Gastrocnemius medialis (tissue), 4 donors: ENCODE measurements around the gene C12orf75. TPM values are rescaled to one million over a fixed set of nuclear protein-coding genes. Genes with fewer than 3 reads are reported as not detected.

Experiments
- ATAC-seq, 2 donors: fragments of 150-250 bp; one replicate each; pipeline ENCODE4 v1.9.1; 2016
- DNase-seq, 2 donors: peaks; one replicate each; pipeline ENCODE4 v3.0.0-alpha.2; 2019
- H3K27ac ChIP-seq, 4 donors: fragments of 200-600 bp; sonication (generic); 1 replicate in 1 of 4; 2 replicates in 3 of 4; pipeline ENCODE4 v1.5.1; 2016 to 2018; ENCODE audit warnings: mild to moderate bottlenecking in 2 of 4, moderate library complexity in 1 of 4
- H3K27me3 ChIP-seq, 3 donors: fragments of 200-600 bp; sonication (generic) in 2 of 3; 1 replicate in 1 of 3; 2 replicates in 2 of 3; pipeline versions ENCODE4 v1.5.1 to v1.6.0; 2016 to 2019; ENCODE audit warnings: mild to moderate bottlenecking in 1 of 3, moderate library complexity in 1 of 3
- H3K36me3 ChIP-seq, 2 donors: fragments of 200-600 bp; sonication (generic) in 1 of 2; one replicate each; pipeline ENCODE4 v1.5.1; 2017 to 2018
- H3K4me1 ChIP-seq, 2 donors: fragments of 200-600 bp; sonication (generic) in 1 of 2; one replicate each; pipeline ENCODE4 v1.5.1; 2016 to 2017; ENCODE audit warnings: mild to moderate bottlenecking in 2 of 2
- H3K4me3 ChIP-seq, 4 donors: fragments of 200-600 bp; sonication (generic) in 3 of 4; 1 replicate in 1 of 4; 2 replicates in 3 of 4; pipeline ENCODE4 v1.5.1; 2016 to 2019; ENCODE audit warnings: mild to moderate bottlenecking in 2 of 4
- H3K9me3 ChIP-seq, 3 donors: fragments of 200-600 bp; sonication (generic) in 2 of 3; 1 replicate in 1 of 3; 2 replicates in 2 of 3; pipeline ENCODE4 v1.5.1; 2016 to 2019
- POLR2A ChIP-seq, 2 donors: fragments of 450-650 bp; IDR thresholded peaks; one replicate each; pipeline ENCODE4 v1.6.1; 2017; ENCODE audit warnings: antibody characterized with exemption in 2 of 2, mild to moderate bottlenecking in 2 of 2, moderate library complexity in 2 of 2
- in situ Hi-C, 4 donors: fragments of 200-750 bp; cut with MboI; loops; one replicate each; pipeline versions ENCODE4 v1.15.0 to v1.8.0; 2017; ENCODE audit warnings: low sequenced_read_pairs in 4 of 4
- intact Hi-C: fragments of 100-400 bp; cut with DNase I; formaldehyde crosslinking; loops from one replicate; pipeline ENCODE4 v1.15.1; 2023; ENCODE audit warnings: low total_unique reads
- total RNA-seq, 4 donors: library from RNA; depleted of rRNA; stranded (reverse); fragments of >200 nt; gene quantifications; one replicate each; pipeline versions ENCODE4 v1.1.0 to v1.2.3, GENCODE V29; 2016
- TF ChIP-seq, protein P1 (sequence below), 5 experiments: fragments of 450-650 bp in 3 of 5; fragments of 200-600 bp in 2 of 5; sonication (generic) in 2 of 5; IDR thresholded peaks in 4 of 5; conservative IDR thresholded peaks in 1 of 5; 1 replicate in 4 of 5; 2 replicates in 1 of 5; pipeline ENCODE4 v1.5.1; 2016 to 2019; ENCODE audit warnings: antibody characterized with exemption in 5 of 5, mild to moderate bottlenecking in 3 of 5, moderate library complexity in 3 of 5

The C12orf75 gene
- total RNA-seq, 4 donors from 2014 or later, result 4.3 to 73.0 (median 17.3) TPM

DNA sequence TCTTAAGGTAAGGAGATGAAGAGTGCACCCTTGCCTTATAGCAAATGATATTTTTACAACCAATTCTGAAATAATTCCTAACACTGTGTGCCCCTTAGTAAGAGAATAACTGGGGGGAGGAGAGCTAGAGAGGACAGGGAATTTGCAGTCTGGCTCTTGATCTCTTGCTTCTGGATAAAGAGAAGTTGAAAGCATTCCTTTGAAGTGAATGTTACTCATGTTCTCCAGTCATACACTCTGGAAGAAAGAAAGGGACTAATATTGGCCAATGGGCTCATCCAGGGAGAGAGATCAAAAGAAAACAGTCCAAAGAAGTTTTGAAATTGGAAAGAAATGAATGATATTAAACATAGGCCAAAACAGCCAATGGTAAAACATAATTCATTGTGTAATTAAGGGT, 25.3 kb downstream of the C12orf75 start:
- DNase-seq (no peak), ATAC-seq (no peak)
- no peak for TF ChIP-seq POLR2A (IDR thresholded peaks at IDR 0.05)
- TF ChIP-seq, protein P1, sequence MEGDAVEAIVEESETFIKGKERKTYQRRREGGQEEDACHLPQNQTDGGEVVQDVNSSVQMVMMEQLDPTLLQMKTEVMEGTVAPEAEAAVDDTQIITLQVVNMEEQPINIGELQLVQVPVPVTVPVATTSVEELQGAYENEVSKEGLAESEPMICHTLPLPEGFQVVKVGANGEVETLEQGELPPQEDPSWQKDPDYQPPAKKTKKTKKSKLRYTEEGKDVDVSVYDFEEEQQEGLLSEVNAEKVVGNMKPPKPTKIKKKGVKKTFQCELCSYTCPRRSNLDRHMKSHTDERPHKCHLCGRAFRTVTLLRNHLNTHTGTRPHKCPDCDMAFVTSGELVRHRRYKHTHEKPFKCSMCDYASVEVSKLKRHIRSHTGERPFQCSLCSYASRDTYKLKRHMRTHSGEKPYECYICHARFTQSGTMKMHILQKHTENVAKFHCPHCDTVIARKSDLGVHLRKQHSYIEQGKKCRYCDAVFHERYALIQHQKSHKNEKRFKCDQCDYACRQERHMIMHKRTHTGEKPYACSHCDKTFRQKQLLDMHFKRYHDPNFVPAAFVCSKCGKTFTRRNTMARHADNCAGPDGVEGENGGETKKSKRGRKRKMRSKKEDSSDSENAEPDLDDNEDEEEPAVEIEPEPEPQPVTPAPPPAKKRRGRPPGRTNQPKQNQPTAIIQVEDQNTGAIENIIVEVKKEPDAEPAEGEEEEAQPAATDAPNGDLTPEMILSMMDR (IDR thresholded peaks at IDR 0.05 in 4 of 5, conservative IDR thresholded peaks at IDR 0.05 in 1 of 5), result no peak
- H3K4me1 ChIP-seq, result peaks cover 4 to 20% of the 10 kb centered on the region in 2 donors
- H3K36me3 ChIP-seq, result no peaks in the 10 kb centered on the region
- no peaks in the 10 kb centered on the region for H3K27me3 ChIP-seq
- H3K27ac ChIP-seq, result peak overlapping the region in 2 of 4 donors; percentile 20 to 46
- in situ Hi-C loops, result no loop called here
- H3K4me3 ChIP-seq, result no peak overlapping the region
- H3K9me3 ChIP-seq, result no peaks in the 10 kb centered on the region
- intact Hi-C loops, result no loop called here

DNA sequence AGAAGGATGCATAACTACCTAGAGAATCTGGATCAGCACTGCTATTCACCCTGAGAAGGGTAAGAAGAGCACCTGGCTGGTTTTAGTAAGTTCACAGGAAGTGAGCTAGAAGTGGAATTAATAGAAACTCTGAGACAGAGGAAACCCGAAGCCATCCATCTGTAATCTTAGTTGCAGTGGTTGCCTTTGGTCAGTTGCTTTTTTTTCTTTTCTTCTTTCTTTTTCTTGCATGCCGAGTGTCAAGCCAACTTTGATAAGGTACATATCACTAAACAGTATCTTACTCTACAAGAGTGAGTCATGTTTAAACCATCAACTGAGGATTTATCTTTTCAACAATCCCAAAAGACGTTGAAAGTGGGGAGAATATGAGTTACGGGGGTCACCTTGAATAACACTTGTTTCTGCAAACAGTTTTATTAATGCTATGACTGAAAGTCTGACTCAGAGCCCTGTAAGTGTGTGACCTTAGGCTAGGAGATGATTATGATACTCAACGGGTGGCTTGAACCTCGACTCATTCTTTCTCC, 26.7 kb downstream of the C12orf75 start:
- ATAC-seq (no peak), DNase-seq (no peak)
- no peaks in the 10 kb centered on the region for H3K9me3 ChIP-seq
- no peaks in the 10 kb centered on the region for H3K27me3 ChIP-seq
- no peak for TF ChIP-seq POLR2A (IDR thresholded peaks at IDR 0.05)
- TF ChIP-seq, protein P1 (IDR thresholded peaks at IDR 0.05 in 4 of 5, conservative IDR thresholded peaks at IDR 0.05 in 1 of 5), result no peak
- H3K4me1 ChIP-seq, result peaks cover 4 to 19% of the 10 kb centered on the region in 2 donors
- intact Hi-C loops (no loop called here), in situ Hi-C loops (no loop called here)
- no peaks in the 10 kb centered on the region for H3K36me3 ChIP-seq
- peak overlapping the region in 3 of 4 donors; percentile 26 to 49 (median 46) for H3K27ac ChIP-seq
- H3K4me3 ChIP-seq, result no peak overlapping the region

DNA sequence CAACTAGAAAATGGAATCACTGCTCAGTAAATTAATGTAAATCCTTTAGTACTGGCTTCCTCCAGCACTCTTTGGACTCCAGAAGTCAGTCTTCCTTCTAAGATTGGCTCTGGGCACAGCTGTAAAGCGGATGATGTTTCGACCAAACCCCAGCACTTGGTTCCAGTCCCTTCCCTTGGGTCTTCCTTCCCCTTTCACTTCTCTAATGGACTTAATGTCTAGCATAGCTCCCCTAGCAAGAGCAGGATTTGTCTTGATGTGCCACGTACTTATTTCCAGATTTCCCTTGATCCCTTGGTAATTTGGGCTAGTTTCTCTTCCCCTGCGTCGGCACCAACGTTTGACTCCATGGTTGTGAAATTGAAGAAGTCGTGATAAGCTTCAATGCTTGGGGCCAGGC, 28.3 kb downstream of the C12orf75 start:
- Histone ChIP-seq H3K4me3 (no peak overlapping the region), H3K9me3 (no peaks in the 10 kb centered on the region), H3K36me3 (no peaks in the 10 kb centered on the region), H3K27ac (peak overlapping the region in 1 of 4 donors; percentile 29), H3K27me3 (no peaks in the 10 kb centered on the region), H3K4me1 (peaks cover 0 to 10% of the 10 kb centered on the region in 2 donors)
- in situ Hi-C loops (no loop called here), intact Hi-C loops (no loop called here)
- TF ChIP-seq, protein P1 (IDR thresholded peaks at IDR 0.05 in 4 of 5, conservative IDR thresholded peaks at IDR 0.05 in 1 of 5), result no peak
- TF ChIP-seq POLR2A (IDR thresholded peaks at IDR 0.05), result no peak
- DNase-seq, result no peak
- no peak for ATAC-seq

DNA sequence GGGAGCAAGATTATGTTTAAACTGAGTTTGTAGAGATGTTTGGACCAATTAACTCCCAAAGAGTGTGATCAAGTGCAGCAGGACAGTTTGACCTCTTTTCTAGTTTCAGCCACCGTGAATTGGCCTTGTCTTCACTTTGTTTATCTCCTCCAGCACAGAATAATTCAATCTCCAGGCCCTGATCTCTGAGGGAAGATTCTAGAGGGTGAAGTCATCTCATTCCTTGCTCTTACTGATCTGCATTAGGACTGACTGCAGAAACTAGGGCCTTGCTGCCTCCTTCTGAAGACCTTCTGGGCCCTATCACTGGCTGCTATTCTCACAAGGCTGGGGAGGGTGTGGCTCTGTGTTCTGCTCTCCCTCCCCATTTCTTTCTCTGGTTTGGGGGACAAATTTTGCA, 29.4 kb downstream of the C12orf75 start:
- peak in 1 of 2 donors; percentile 26 for ATAC-seq
- DNase-seq, result no peak
- H3K9me3 ChIP-seq, result no peaks in the 10 kb centered on the region
- H3K27me3 ChIP-seq, result no peaks in the 10 kb centered on the region
- intact Hi-C loops, result no loop called here
- H3K27ac ChIP-seq, result peak overlapping the region in 1 of 4 donors; percentile 29
- TF ChIP-seq, protein P1 (IDR thresholded peaks at IDR 0.05 in 4 of 5, conservative IDR thresholded peaks at IDR 0.05 in 1 of 5), result no peak
- no peak for TF ChIP-seq POLR2A (IDR thresholded peaks at IDR 0.05)
- no peaks in the 10 kb centered on the region for H3K36me3 ChIP-seq
- no peak overlapping the region for H3K4me3 ChIP-seq
- peaks cover 4 to 10% of the 10 kb centered on the region in 2 donors for H3K4me1 ChIP-seq
- in situ Hi-C loops, result no loop called here

DNA sequence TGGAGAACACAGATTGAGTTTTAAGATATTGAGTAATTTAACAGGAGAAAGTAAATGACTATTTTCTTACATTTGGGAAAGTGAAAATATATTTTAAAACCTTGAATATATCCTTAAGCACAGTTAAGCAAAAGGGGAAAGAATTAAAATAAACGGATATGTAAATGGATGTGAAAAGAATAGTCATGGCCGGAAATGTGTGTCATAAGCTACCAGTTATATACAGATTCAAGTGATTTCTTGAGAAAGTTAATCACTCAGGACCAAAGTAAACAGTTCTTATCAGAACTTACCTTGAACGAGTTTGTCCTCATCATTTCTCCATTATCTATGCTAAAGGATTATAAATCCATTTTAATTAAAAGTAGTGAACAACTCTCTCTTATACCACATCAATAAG, 33.4 kb downstream of the C12orf75 start:
- H3K4me3 ChIP-seq, result no peak overlapping the region
- H3K36me3 ChIP-seq, result no peaks in the 10 kb centered on the region
- H3K9me3 ChIP-seq, result no peaks in the 10 kb centered on the region
- ATAC-seq (no peak), DNase-seq (no peak)
- in situ Hi-C loops (no loop called here), intact Hi-C loops (no loop called here)
- peaks cover 0 to 9% of the 10 kb centered on the region in 2 donors for H3K4me1 ChIP-seq
- no peak overlapping the region for H3K27ac ChIP-seq
- TF ChIP-seq, protein P1 (IDR thresholded peaks at IDR 0.05 in 4 of 5, conservative IDR thresholded peaks at IDR 0.05 in 1 of 5), result no peak
- no peak for TF ChIP-seq POLR2A (IDR thresholded peaks at IDR 0.05)
- H3K27me3 ChIP-seq, result no peaks in the 10 kb centered on the region
